OCI-LY7 (cell line): Measurements from ENCODE around the gene STK35.

ENCODE experiments used
- EZH2phosphoT487 ChIP-seq: fragments of 200-600 bp; sonication (generic); IDR thresholded peaks from 2 replicates; pipeline ENCODE4 v1.6.1; 2018; ENCODE audit warnings: low read depth, borderline replicate concordance, mild to moderate bottlenecking, mixed run types, antibody characterized with exemption, low read length, moderate library complexity, mixed read lengths
- TF ChIP-seq, protein P1 (sequence below): fragments of 200-600 bp; sonication (generic); conservative IDR thresholded peaks from 2 replicates; pipeline ENCODE4 v1.5.1; 2014; ENCODE audit warnings: mild to moderate bottlenecking, antibody characterized with exemption, low read length, moderate library complexity, mixed read lengths

DNA sequence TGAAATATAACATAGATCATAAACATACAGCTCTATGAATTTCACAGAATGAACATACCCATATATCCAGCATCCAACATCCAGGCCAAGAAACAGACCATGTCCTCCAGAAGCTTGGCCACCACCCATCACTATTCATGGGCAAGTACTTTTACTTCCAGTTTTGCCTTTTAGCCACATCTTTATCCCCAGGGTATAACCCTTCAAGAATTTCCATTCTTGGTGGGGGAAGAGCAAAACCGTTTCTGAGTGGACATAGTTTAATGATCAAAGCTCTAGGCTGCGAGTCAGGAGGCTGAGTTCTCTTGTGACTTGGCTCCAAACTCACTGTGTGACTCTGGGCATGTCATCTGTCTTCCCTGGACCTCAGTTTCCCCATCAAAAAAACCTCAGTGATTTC lies 78.3 kb downstream of the STK35 start:
- TF ChIP-seq, protein P1, sequence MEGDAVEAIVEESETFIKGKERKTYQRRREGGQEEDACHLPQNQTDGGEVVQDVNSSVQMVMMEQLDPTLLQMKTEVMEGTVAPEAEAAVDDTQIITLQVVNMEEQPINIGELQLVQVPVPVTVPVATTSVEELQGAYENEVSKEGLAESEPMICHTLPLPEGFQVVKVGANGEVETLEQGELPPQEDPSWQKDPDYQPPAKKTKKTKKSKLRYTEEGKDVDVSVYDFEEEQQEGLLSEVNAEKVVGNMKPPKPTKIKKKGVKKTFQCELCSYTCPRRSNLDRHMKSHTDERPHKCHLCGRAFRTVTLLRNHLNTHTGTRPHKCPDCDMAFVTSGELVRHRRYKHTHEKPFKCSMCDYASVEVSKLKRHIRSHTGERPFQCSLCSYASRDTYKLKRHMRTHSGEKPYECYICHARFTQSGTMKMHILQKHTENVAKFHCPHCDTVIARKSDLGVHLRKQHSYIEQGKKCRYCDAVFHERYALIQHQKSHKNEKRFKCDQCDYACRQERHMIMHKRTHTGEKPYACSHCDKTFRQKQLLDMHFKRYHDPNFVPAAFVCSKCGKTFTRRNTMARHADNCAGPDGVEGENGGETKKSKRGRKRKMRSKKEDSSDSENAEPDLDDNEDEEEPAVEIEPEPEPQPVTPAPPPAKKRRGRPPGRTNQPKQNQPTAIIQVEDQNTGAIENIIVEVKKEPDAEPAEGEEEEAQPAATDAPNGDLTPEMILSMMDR = no peak
- no peak for TF ChIP-seq EZH2phosphoT487
